NCI-H146 (cell line): ENCODE results near the gene ATG13.
"Not testable (repeated sequence)": the region's sequence is repeated elsewhere in the genome, so short reads cannot be mapped to it uniquely, and the experiment has no call there.

ENCODE experiments used
- DNase-seq: peaks from one replicate; lab custom pipeline; 2025; lab: John Stamatoyannopoulos, UW

Gene ATG13

GRCh38 chr11:46697723-46698122, 80.4 kb downstream of the ATG13 start:
- DNase-seq, result no peak

- no peak for DNase-seq
These were observed 81.2 kb downstream of the ATG13 start for GRCh38 chr11:46698597-46698996.

- DNase-seq, result peak; percentile 99
These were observed 83.1 kb downstream of the ATG13 start, which contains the start of the genes ARHGAP1 and ZNF408 for GRCh38 chr11:46700241-46701077. ARHGAP1 (minus strand) TSS chr11:46700619; CDS start chr11:46696107, 4,512 bp downstream. ZNF408 (plus strand) TSS chr11:46701031; CDS start chr11:46701048, 17 bp downstream.

GRCh38 chr11:46701078-46701654, 83.8 kb downstream of the ATG13 start:
- no peak for DNase-seq

GRCh38 chr11:46705070-46705688, 87.8 kb downstream of the ATG13 start:
- no peak for DNase-seq

GRCh38 chr11:46706886-46707285, 89.5 kb downstream of the ATG13 start:
- DNase-seq, result no peak

- DNase-seq, result not testable (repeated sequence)
These were observed 92.0 kb downstream of the ATG13 start for GRCh38 chr11:46709351-46709750.

- DNase-seq, result no peak
These were observed 93.5 kb downstream of the ATG13 start for GRCh38 chr11:46710821-46711269.

- DNase-seq, result no peak
These were observed 94.0 kb downstream of the ATG13 start for GRCh38 chr11:46711303-46711702.

- DNase-seq, result no peak
These were observed 95.7 kb downstream of the ATG13 start for GRCh38 chr11:46712874-46713576.

- not testable (repeated sequence) for DNase-seq
These were observed 100.4 kb downstream of the ATG13 start for GRCh38 chr11:46717825-46718154.

- DNase-seq, result peak; percentile 72
These were observed 101.0 kb downstream of the ATG13 start for GRCh38 chr11:46718155-46719019.

GRCh38 chr11:46719048-46719542, 101.7 kb downstream of the ATG13 start, which contains the start of gene F2:
F2 (plus strand) TSS chr11:46719213; CDS start chr11:46719236, 23 bp downstream.
- DNase-seq, result no peak

GRCh38 chr11:46719543-46720218, 102.3 kb downstream of the ATG13 start:
- DNase-seq, result no peak

- no peak for DNase-seq
These were observed 103.9 kb downstream of the ATG13 start for GRCh38 chr11:46721286-46721685.

- DNase-seq, result no peak
These were observed 105.4 kb downstream of the ATG13 start for GRCh38 chr11:46722566-46723358.

GRCh38 chr11:46723359-46723680, 106.0 kb downstream of the ATG13 start:
- no peak for DNase-seq

GRCh38 chr11:46724088-46724487, 106.7 kb downstream of the ATG13 start:
- no peak for DNase-seq
